HEK293T (cell line): ENCODE data around the gene BSG.

Source experiments
- CTCF ChIA-PET: fragments of 350-600 bp; formaldehyde crosslinking; extraction: SDS; loops from one replicate; lab custom pipeline; 2021; ENCODE audit warnings: antibody characterized with exemption, inconsistent platforms; lab: Yijun Ruan, JAX
- POLR2A ChIA-PET: fragments of 350-600 bp; formaldehyde crosslinking; extraction: SDS; loops from one replicate; lab custom pipeline; 2020; ENCODE audit warnings: antibody characterized with exemption, inconsistent platforms; lab: Yijun Ruan, JAX
- DNase-seq: peaks from one replicate; pipeline ENCODE4 v3.0.0; 2012; ENCODE audit warnings: mixed read lengths; ENCODE audit errors: extremely low spot score
- ARNT ChIP-seq: fragments of 450-650 bp; IDR thresholded peaks from 2 replicates; pipeline ENCODE4 v1.6.1; 2017; ENCODE audit warnings: mild to moderate bottlenecking
- BHLHE40 ChIP-seq: fragments of 450-650 bp; IDR thresholded peaks from 2 replicates; pipeline ENCODE4 v1.6.1; 2016; ENCODE audit warnings: mild to moderate bottlenecking, moderate library complexity, borderline replicate concordance
- CTBP1 ChIP-seq: fragments of 450-650 bp; IDR thresholded peaks from 2 replicates; pipeline ENCODE4 v1.6.1; 2016; ENCODE audit warnings: borderline replicate concordance
- ELF4 ChIP-seq: fragments of 450-650 bp; IDR thresholded peaks from 2 replicates; pipeline ENCODE4 v1.6.1; 2017; ENCODE audit warnings: antibody characterized with exemption
- FOXA1 ChIP-seq: fragments of 450-650 bp; IDR thresholded peaks from 2 replicates; pipeline ENCODE4 v1.6.1; 2016; ENCODE audit warnings: mild to moderate bottlenecking
- FOXK2 ChIP-seq: fragments of 450-650 bp; IDR thresholded peaks from 2 replicates; pipeline ENCODE4 v1.6.1; 2016; ENCODE audit warnings: mild to moderate bottlenecking
- FOXM1 ChIP-seq: fragments of 450-650 bp; IDR thresholded peaks from 2 replicates; pipeline ENCODE4 v1.6.1; 2017; ENCODE audit warnings: mild to moderate bottlenecking, borderline replicate concordance
- HDGF ChIP-seq: fragments of 450-650 bp; IDR thresholded peaks from 2 replicates; pipeline ENCODE4 v1.6.1; 2017; ENCODE audit warnings: antibody characterized with exemption, borderline replicate concordance
- L3MBTL2 ChIP-seq: fragments of 450-650 bp; conservative IDR thresholded peaks from 2 replicates; pipeline ENCODE4 v1.6.1; 2016; ENCODE audit warnings: mild to moderate bottlenecking
- LEF1 ChIP-seq: fragments of 450-650 bp; IDR thresholded peaks from 2 replicates; pipeline ENCODE4 v1.6.1; 2017; ENCODE audit warnings: mild to moderate bottlenecking, borderline replicate concordance
- NFRKB ChIP-seq: fragments of 450-650 bp; IDR thresholded peaks from 2 replicates; pipeline ENCODE4 v1.6.1; 2016; ENCODE audit warnings: mild to moderate bottlenecking, moderate library complexity
- PKNOX1 ChIP-seq: fragments of 450-650 bp; IDR thresholded peaks from 2 replicates; pipeline ENCODE4 v1.6.1; 2016
- SP1 ChIP-seq: fragments of 450-650 bp; IDR thresholded peaks from 2 replicates; pipeline ENCODE4 v1.6.1; 2017
- SUZ12 ChIP-seq: fragments of 450-650 bp; IDR thresholded peaks from 2 replicates; pipeline ENCODE4 v1.6.1; 2016; ENCODE audit warnings: mild to moderate bottlenecking
- TARDBP ChIP-seq: fragments of 450-650 bp; IDR thresholded peaks from 2 replicates; pipeline ENCODE4 v1.6.1; 2016
- ZNF384 ChIP-seq: fragments of 450-650 bp; IDR thresholded peaks from 2 replicates; pipeline ENCODE4 v1.6.1; 2016

BSG gene

DNA sequence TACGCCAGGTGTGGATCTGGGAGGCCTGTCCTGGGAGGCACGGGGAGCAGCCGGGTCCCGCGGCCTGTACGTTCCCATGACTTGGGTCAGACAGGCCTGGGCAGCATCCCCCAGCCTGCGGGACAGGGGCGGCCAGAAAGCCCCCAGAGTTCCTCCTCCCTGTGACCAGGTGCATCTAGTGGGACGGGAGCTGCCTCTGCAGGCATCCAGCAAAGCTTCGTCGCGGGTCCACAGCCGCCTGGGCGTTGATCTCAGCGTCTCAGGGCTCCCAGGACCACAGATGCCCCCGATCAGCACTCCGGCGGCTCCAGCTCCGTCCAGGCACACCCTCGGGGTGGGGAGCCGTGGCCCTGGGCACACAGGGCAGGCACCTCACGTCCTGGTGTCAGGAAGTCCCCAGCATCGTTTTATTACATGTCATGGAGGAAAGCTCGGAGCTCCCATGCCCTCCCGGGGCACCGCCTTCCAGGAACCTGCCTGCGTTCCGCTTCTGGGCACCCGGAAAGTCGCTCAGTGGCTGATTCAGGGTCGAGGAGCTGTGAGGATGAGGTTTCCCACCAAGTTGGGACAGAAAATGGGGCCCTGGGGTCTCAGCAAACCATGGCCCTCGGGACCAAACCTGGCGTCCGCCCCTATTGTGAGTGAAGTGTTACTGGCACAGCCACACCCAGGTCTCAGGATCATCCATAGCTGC is 30.1 kb upstream of the BSG start:
- no peak for TF ChIP-seq L3MBTL2
- TF ChIP-seq FOXA1: no peak
- no peak for TF ChIP-seq LEF1
- TF ChIP-seq HDGF: no peak
- no peak for TF ChIP-seq SUZ12
- TF ChIP-seq ARNT: no peak
- TF ChIP-seq PKNOX1: no peak
- TF ChIP-seq FOXM1: no peak
- TF ChIP-seq BHLHE40: no peak
- no peak for TF ChIP-seq ELF4
- TF ChIP-seq FOXK2: no peak
- CTCF ChIA-PET: interaction anchor here (1.3 kb wide), 1 partner anchor 10 kb away, joined by 5 read pairs; no protein-coding TSS in a partner anchor
- POLR2A ChIA-PET: interaction anchor here (1.3 kb wide), 1 partner anchor 10 kb away, joined by 5 read pairs; no protein-coding TSS in a partner anchor
- DNase-seq: no peak

DNA sequence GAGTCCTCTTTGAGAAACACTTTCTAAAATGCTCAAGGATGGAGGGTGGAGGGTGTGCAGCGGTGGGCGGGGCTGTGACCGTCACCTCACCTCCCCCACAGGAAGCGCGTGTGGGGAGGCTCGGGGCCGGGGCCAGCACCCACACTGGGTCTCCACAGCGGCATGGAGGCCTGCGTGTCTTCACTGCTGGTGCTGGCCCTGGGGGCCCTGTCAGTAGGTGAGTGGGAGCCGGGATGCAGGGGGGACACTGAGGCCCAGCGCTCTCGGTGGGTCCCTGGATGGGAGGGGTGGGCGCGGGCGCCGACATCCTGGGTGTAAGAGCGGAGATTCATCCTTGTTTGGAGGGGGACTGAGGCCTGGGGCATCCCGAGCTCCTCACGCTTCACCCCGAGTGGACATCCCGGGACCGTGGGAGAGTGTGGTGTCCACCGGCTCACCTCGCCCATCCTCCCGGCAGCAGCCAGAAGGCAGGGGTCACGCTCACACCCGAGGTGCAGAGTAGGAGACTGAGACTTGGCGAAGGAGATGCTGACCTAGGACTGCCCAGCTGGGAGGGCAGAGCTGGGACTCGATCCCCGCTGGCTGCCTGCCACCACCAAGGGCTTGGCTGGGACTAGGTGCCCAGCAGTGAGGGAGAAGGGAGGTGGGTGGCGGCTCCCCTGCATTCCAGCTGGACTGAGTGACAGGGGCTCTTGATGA is 28.3 kb upstream of the BSG start, which contains the start of gene GZMM:
GZMM (plus strand) TSS at position 144 of the 699 bp plus-strand sequence; CDS start at position 163, 19 bp downstream.
- ChIA-PET POLR2A (no interaction called here), CTCF (no interaction called here)
- TF ChIP-seq FOXK2 (no peak), LEF1 (no peak), ARNT (no peak), ELF4 (no peak), ZNF384 (no peak), SP1 (no peak)
- DNase-seq: no peak

GRCh38 chr19:547117-547516 is 25.3 kb upstream of the BSG start:
- DNase-seq: no peak
- ChIA-PET POLR2A (no interaction called here), CTCF (no interaction called here)

GRCh38 chr19:547836-548720 is 24.3 kb upstream of the BSG start:
- ChIA-PET POLR2A (no interaction called here), CTCF (no interaction called here)
- TF ChIP-seq PKNOX1 (no peak), ZNF384 (no peak), ELF4 (no peak), TARDBP (no peak), LEF1 (no peak), NFRKB (no peak), FOXK2 (no peak)
- no peak for DNase-seq

More at GRCh38 chr19:547117-547516, 25.3 kb upstream of the BSG start:
- no peak for TF ChIP-seq ARNT
- TF ChIP-seq BHLHE40: no peak
- TF ChIP-seq NFRKB: no peak
- TF ChIP-seq TARDBP: no peak
- TF ChIP-seq FOXK2: no peak
- no peak for TF ChIP-seq ZNF384
- TF ChIP-seq CTBP1: no peak
- no peak for TF ChIP-seq HDGF
- no peak for TF ChIP-seq FOXM1
- TF ChIP-seq L3MBTL2: no peak
- TF ChIP-seq ELF4: no peak
- TF ChIP-seq SP1: no peak

GRCh38 chr19:548886-549830 is 23.2 kb upstream of the BSG start:
- TF ChIP-seq L3MBTL2 (no peak), FOXM1 (no peak), PKNOX1 (no peak), BHLHE40 (no peak), FOXA1 (no peak), SUZ12 (no peak), ELF4 (no peak), ZNF384 (no peak), CTBP1 (no peak), TARDBP (no peak), NFRKB (no peak), HDGF (no peak), FOXK2 (no peak), ARNT (no peak), SP1 (no peak), LEF1 (no peak)
- ChIA-PET POLR2A (interaction anchor here (1.5 kb wide), 1 partner anchor 17 kb away, joined by 3 read pairs; the partner anchor contains the start of gene CDC34), CTCF (no interaction called here)
- DNase-seq: no peak
